Raji (cell line): ENCODE results near the gene CEBPB.

Experiments
- POLR2A ChIP-seq: IDR thresholded peaks from 2 replicates; pipeline ENCODE4 v1.6.1; 2011; ENCODE audit warnings: low read depth, low read length, control low read depth; ENCODE audit not compliant: insufficient read depth

The CEBPB gene

DNA sequence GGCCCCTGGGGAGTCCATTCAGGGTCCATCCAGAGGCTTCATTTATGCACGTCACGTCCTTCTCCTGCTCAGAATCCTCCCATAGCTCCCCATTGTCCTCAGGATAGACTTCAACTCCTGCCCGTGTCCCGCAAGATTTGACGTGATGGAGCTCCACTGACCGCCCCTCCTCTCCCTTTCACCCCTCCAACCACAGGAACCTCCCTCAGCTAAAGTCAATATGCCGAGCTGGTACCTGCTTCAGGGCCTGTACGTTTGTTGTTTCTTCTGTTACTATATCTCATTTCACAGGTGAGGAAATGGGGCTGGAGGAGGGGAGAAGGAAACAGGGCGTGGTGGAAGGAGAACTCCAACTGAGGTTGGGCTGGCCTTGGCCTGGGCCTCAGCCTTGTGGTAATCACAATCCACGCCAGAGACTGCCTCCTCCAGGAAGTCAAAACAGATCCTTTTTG lies 38.6 kb downstream of the CEBPB start:
- TF ChIP-seq POLR2A, result no peak

GRCh38 chr20:50230184-50230583 lies 39.6 kb downstream of the CEBPB start:
- no peak for TF ChIP-seq POLR2A

- TF ChIP-seq POLR2A, result no peak
Measured at GRCh38 chr20:50230871-50231560, 40.4 kb downstream of the CEBPB start.

- TF ChIP-seq POLR2A, result no peak
Measured at GRCh38 chr20:50231854-50232253, 41.2 kb downstream of the CEBPB start.

- no peak for TF ChIP-seq POLR2A
Measured at GRCh38 chr20:50232651-50233324, 42.2 kb downstream of the CEBPB start.

DNA sequence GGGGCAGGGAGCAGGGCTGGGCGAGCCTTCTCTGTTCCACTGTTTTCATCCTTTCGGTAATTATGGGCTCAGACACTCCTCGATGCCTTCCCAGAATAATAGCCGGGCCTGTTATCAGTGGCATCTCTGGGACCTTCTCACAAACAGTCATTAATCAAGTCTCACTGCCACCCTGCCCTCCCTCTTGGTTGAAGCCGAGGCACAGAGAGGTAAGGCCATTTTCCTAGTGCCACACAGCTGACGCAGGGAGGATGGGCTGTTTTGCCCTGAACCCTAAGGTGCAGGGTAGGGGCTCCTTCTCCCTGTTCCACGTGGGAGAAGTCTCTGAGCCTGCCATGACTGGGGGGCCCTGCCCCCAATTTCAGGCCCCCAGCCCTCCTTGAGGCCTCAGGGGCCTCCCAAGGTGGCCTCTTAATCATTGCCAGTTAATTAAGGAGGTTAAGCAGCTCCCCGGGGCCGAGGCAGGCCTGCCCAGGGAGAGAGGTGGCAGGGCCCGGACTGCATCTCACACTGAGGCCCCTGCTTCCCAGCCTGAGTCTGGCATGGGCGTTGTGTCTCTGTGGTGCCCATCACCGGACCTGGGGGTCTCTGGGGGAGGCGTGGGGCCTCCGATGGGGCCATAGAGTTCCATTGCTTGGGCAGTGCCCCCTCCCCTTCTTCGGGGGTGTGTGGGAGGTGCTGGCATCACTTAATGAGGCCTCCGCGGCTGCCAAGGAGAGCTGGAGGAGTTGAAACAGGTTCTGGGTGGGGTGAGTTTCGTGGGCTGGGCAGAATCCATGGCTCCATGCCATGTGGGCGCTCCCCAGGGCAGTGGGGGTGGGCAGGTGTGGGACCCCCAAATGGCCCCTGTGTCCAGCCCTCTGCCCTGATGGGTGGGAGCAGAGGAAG lies 42.9 kb downstream of the CEBPB start:
- no peak for TF ChIP-seq POLR2A

- TF ChIP-seq POLR2A, result no peak
Measured at GRCh38 chr20:50234288-50234687, 43.7 kb downstream of the CEBPB start.

- no peak for TF ChIP-seq POLR2A
Measured at GRCh38 chr20:50237349-50237748, 46.7 kb downstream of the CEBPB start.

DNA sequence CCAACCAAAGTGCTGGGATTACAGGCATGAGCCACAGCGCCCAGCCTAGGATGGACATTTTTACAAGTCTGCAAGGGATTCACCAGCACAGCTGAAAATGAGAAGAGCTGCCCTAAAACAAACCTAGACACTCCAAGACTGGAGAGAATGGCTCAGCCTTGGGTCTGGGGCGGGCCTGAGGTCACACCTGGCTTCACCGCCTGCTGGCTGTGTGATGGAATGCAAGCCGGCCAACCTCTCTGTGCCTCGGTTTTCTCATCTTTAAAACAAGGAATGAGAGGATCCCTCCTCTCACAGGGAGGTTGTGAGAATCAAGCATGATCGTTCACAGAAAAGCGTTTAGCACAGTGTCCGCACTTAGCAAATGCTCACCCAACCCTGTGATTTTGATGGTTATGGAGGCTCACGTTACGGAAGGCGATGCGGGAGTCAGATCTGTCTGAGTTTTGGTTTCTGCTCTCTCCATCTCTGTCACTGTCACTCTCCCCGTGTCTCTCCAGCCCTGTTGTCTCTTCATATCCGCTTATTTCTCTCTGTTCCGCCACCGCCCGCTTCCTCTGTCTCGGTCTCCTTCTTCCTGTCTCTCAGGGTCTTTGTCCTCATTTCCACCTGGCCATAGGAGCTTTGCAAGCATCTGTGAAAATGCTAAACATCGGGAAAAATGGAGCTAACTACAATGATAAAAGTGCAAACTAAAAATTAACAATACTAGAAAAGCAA lies 47.6 kb downstream of the CEBPB start:
- TF ChIP-seq POLR2A, result no peak

GRCh38 chr20:50240092-50240491 lies 49.5 kb downstream of the CEBPB start:
- TF ChIP-seq POLR2A, result no peak

- no peak for TF ChIP-seq POLR2A
Measured at GRCh38 chr20:50242178-50242514, 51.5 kb downstream of the CEBPB start.
